Esophagus mucosa (tissue), 1 donor: ENCODE results near the gene RBM24. TPM values are rescaled to one million over a fixed set of nuclear protein-coding genes. Genes with fewer than 3 reads are reported as not detected.
A peak's percentile ranks its signal among the peaks of the same experiment; 100 is the strongest.

Experiments
- ATAC-seq: fragments of 200-7000 bp; cut with Tn5 transposase; one replicate; pipeline ENCODE4 v1.9.1; 2020
- total RNA-seq: library from RNA; stranded (reverse); gene quantifications from one replicate; pipeline ENCODE4 v1.2.4, GENCODE V29; 2023
- donor health status: DM: yes; HTN: yes; CAD: no.

The RBM24 gene
- total RNA-seq: 0.32 TPM

DNA sequence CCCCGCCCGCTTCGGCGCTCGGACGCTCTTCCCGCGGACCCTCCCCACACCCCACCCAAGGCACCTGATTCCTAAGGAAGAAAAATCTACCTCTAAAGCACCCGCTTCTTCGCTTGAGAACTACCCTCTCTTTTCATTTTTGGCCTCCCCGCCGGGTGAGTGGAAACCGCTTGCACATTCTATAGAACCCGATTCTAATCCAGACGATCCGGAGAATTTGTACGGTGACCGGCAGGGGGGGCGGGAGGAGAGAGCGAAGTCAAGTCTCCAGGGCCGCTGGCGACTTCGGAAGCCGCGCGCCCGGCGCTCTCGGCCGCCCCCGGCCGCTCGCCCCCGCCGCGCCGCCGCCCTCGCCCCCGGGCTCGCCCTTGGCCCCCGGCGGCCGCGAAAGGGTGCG, at the start of gene RBM24:
Gene RBM24 (plus strand): TSS at position 262 of the 397 bp plus-strand sequence. CDS start 221 bp downstream, outside the sequence.
- ATAC-seq: peak; percentile 52

DNA sequence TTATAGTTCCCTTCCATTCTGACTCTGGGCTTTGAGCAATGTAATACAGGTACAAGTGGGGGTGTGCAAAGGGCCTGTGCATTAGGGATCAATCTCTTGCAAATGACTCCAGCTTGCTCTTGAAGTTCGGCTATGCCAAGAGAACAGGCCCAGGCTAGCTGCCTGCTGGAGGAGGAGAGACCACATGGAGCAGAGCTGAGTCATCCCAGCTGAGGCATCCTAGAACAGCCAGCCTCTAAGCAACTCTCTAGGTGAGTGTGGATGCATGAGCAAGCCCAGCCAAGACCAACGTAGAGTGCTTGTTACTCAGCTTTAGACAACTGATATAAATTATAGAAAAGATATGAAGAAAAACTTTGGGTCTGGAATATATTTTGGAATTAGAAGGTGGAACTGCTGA, 47.6 kb upstream of the RBM24 start:
- ATAC-seq: peak; percentile 82

DNA sequence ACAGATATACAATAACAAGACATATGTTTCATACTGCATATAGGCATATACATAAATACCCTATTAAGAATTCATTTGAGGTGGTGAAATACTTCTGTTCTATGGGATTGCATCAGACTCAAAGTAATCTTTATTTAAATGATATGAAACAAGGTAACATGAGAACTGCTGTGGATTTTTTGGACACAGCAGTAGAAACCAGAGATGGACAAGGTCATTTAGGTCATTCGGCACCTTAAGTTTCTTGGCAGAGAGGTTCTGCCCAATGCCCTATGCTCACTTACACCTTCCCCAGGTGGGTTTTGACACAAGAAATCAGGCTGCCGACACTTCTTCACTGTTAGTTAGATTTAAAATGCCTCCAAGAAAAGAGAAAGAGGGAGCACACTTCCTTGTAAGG, 43.9 kb upstream of the RBM24 start:
- no peak for ATAC-seq

DNA sequence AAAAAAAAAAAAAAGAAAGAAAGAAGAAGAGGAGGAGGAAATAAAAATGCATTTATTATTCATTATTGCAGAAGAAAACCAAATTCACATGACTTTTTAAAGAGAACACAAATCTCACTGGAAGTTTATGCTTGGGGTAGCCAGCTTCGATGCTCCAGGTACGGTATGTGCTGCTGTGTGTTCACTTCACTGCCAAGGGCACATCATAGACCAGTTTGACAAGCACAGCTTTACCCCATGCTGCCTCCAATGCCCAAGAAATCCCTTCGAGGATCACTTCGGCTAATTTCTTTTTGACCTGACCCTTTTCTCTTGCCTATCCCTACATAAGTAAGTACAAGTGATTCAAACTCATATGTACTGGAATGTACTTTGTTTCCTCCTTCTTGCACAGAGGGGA, 41.9 kb upstream of the RBM24 start:
- no peak for ATAC-seq

DNA sequence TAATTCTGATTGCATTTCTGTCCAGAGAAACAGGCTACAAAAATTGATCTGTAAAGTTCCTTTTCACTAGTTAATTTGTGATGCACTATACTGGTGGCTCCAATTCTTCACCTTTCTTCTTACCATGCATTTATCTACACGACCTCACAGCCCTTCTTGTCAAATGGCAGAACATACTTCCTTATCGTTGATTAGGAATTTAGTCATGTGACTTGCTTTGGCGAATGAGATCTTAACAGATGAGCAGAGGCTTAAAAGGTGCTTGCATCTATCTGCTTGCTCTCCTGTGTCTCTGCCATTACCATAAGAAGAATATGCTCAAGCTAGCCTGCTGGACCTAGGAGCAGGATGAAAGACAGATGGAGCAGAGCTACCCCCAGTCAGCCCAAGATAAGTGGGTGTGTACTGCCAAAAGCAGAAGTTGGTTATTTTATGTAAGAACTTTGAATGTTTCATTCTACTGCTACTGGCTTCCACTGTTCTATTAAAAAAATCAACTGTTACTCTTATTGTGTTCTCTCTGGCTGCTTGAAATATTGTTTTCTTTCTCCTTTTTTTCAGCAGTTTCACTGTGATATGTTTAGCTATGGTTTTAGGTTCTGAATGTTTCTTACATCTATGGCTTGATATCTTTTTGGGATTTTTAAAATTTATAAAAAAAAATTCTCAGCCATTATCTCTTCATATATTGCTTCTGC, 40.2 kb upstream of the RBM24 start:
- no peak for ATAC-seq

DNA sequence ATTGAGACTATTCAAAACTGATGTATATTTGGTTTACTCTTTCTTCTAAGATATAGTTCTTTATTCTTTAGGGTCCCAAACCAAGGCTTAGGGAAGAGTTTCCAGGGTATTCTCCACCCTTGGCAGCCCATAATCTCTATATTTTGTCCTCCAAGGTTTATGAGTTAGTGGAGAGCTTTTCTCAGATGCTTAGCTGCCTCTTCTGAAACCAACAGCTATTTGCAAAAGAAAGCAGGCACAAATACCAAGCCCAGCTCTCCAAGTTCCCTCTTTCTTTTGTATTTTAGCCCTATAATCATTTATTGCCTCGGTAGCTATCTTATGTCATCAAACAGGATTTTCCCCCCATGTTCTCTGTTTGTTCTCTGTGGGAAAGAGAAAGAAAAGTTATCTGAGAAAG, 39.1 kb upstream of the RBM24 start:
- no peak for ATAC-seq

DNA sequence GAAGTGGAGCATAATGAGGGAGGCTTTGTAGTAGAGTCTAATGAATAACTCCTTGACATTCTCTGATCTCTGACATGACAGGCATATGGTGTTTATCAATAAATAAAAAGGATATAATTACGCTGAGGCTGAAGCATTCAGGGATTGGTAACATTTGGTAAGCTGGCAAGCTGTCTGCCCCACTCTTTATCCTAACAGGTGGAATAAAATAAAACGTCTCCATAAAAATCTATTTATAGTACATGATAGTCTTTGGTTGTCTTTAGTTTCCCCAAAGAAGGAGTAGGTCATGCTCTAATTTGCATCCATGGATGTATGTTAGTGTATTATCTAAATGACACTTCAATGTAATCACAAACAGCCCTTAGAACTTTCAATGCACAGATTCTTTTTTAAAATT, 30.9 kb upstream of the RBM24 start:
- no peak for ATAC-seq

DNA sequence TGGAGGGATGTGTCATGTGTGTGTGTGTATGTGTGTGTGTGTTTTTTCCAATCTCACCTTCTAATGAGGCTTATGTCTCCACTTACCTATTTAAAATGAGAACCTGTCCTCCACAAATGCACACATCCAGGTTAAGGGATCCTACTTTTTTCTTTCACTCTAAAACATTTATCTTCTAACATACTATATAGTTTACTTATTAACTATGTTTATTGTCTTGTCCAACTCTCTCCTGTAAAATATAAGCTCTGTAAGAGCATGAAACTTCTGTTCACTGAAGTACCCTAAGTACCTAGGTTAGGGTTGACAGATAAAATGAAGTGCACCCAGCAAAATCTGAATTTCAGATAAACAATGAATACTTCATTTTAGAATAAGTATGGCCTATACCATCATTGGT, 29.2 kb upstream of the RBM24 start:
- no peak for ATAC-seq

DNA sequence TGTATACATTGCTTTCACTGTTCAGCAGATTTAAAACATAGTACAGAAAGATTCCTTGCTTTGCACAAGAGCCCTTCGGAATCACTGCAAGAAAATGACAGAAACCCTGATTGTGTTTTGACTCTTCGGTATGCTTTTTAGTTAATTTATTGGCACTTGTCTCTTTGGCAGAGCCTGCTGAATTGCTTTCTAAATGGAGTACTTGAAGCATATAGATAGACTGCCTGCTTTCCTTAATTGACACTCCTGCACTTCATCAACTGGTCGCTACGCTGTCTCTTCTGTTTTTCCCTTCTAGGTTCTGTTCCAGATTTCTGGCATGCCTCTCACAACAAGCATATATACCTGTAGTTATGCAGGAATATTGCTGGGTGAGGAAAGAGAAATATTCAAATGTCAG, 22.4 kb upstream of the RBM24 start:
- no peak for ATAC-seq

DNA sequence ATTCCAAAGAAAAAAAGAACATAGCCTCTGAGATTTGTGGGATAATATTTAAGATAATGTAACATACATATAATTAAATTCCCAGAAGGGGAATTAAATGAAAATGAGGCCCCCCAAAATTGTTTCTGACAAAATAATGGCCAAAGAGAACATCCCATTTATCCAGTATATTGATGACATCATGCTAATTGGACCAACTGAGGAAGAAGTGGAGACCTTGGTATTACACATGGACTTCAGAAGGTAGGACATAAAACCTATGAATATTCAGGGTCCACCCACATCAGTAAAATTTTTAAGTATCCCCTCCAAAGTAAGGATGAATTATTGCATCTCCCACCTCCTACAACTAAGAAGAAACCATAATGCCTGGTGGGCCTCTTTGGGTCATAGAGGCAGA, 15.6 kb upstream of the RBM24 start:
- ATAC-seq: no peak

DNA sequence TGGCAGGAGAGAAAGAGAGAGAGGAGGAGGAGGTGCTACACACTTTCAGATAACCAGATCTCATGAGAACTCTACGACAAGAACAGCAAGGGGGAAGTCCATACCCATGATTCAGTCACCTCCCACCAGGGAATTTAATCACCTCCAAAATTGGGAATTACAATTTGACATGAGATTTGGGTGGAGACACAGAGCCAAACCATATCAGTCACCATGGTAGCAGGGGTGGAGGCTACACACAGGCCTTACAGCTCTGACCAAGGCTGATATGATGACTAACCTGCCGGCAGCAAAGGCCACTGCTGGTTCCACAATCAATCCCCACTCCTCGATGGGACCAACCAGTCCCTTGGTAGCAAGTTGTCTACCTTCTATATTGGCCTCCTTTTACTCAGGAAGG, 13.6 kb upstream of the RBM24 start:
- no peak for ATAC-seq

DNA sequence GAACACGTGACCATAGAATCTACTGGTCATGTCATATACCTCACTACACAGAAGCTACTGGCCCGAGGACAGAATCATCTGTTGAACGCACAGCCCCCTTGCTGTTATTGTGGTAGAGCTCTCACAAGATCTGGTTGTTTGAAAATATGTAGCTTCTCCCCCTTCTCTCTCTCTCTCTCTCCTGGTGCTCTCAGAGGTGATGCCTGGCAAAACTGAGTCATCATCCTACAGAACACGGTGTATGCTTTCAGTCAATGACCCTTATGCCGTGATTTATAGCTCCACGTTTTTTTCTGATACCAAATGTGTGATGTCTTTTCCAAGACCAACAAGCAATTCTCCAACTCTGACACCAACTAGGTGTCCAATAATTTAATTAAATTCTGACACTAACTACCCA, 13.0 kb upstream of the RBM24 start:
- ATAC-seq: no peak

DNA sequence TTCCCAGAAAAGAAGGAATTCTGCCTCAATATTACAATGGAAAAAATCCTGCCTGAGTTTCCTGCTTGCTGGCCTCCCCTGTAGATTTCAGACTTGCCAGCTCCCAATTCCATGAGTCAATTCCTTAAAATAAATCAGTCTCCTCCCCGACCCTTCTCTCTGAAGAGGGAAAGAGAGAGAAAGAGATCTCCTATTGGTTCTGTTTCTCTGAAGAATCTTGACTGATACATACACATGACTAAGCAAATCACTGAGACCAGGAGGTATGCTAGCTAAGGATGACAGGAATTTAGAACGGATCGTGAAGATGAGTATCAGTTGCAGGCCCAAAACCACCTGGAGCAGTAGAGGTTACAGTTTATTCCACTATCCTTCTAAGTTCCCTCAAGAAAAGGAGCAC, 11.3 kb upstream of the RBM24 start:
- no peak for ATAC-seq

DNA sequence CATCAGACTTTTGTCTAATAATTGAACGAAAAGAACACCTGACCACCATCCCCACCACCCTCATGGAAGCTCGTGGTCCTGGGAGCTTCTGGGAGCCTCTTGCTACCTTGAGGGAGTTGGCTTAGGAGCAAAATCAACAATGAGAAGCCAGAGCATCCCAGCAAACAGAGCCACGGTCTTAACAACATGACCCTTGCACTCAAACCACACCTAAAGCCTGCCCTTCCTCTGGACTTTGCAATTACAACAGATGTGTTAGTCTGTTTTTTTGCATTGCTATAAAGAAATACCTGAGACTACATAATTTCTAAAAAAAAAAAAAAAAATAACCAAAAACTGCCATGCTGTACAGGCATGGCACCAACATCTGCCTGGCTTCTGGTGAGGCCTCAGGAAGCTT, 9.5 kb upstream of the RBM24 start:
- ATAC-seq: no peak

DNA sequence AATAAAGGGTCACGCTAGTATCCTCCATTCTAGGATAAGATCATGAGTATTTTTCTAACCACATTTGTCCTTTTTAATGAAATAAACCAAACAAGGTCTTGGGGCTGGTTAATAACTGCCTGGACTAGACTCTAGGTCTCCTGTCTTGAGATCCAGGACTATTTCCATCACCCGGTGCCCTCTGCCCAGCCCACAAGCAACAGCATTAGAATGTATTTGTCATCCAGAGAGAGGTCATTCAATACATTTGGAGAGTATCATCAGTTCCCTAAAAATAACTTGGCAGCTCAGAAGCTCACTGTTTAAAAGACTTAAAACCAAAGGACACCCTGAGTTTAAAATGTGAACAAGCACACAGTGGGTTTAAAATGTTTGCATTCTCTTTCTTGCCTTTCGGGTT, 4.4 kb upstream of the RBM24 start:
- no peak for ATAC-seq

DNA sequence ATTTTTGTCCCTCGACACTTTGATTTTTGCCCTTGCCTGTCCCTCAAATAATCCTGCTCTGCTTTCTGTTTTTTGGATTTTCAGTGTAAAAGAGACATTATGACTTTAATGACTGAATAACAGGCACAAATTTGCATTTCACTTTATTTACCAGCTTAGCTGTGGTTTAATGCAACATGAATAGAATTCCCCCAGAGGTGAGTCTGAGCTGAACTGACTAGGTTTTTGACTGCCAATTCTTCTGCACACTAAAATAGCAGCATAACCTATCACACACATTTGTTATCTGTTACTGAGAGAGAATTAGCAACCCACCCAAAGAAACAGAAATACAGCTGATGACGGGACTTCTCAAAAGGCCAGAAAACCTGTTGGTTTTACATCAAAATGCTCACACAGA, 3.9 kb upstream of the RBM24 start:
- no peak for ATAC-seq

DNA sequence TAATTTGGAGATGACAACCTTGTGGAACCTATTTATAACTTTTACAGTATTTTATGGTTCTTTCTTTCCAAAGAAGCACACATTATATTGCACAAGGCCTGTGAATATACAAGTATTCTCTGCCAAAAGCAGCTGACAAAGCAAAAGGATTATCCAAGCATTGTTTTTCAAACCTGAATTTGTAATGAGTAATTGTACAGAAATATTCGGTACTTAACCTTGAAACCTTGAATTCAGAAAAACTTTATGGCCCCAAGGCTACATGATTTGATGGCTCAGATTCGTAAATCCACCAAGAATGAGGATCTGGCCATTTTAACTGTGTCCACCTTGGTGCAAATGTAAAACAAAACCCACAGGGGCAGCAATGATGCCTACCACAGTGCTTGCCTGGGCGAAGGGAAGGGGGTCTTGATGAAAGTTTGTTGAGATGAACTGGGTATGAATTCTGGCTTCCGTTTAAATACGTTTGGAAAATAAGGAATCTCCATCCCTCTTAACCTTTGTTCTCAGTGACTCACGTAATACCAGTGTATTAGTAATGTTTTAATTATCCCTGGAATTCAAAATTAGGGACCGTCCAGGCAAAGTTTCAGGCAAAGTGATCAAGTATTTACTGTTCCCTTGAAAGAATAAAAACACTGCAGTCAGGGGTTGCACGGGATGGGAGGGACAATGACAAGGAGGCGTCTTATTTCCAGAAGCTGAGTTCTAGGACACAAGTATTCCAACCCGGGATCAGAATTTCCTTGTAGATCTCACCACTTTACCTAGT, 2.7 kb upstream of the RBM24 start:
- ATAC-seq: no peak

DNA sequence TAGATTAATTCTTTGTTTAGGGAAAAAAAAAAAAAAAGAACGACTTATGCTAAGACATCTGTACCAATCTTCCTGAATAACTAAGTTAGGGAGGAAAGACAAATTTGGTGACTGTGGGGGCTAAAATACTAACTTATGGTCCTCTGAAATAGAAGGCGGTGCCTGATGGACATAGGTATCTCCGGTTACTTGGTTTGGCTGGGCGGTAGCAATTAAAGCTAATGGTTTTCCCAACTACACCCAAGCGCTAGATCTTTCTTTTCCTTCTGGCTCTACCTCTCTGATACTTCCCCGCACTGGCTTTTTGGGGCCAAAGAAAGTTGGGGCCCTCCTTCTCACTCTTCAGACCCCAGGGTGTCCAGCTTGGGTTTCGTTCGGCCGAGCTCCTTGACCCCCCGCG, 1.0 kb upstream of the RBM24 start:
- ATAC-seq: no peak

DNA sequence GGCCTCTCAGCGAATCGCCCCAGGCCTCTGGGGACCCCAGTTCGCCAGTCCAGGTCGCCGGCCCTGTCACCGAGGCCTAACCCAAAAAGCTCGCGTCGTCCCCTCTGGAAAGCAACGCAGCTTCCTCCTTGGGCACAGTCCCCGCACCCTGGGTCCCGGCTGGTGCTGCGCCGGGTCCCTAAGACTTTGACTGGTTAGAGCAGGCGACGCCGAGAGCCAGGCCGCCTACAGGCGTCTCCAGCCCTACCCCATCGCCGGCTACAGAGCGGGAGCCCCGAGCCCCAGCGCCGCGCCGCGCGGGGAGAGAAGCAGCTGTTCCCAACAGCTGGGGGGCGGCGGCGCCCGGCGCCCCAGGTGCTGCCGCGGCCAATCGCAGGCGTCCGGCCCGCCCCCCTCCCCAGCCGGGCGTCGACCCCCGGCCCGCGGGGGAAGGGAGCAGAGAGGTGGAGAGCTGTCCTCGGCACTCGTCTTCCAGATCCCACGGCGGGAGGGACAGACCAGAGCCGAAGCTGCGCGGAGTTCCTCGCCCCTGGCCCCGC, 540 bp upstream of the RBM24 start:
- ATAC-seq: peak; percentile 17

DNA sequence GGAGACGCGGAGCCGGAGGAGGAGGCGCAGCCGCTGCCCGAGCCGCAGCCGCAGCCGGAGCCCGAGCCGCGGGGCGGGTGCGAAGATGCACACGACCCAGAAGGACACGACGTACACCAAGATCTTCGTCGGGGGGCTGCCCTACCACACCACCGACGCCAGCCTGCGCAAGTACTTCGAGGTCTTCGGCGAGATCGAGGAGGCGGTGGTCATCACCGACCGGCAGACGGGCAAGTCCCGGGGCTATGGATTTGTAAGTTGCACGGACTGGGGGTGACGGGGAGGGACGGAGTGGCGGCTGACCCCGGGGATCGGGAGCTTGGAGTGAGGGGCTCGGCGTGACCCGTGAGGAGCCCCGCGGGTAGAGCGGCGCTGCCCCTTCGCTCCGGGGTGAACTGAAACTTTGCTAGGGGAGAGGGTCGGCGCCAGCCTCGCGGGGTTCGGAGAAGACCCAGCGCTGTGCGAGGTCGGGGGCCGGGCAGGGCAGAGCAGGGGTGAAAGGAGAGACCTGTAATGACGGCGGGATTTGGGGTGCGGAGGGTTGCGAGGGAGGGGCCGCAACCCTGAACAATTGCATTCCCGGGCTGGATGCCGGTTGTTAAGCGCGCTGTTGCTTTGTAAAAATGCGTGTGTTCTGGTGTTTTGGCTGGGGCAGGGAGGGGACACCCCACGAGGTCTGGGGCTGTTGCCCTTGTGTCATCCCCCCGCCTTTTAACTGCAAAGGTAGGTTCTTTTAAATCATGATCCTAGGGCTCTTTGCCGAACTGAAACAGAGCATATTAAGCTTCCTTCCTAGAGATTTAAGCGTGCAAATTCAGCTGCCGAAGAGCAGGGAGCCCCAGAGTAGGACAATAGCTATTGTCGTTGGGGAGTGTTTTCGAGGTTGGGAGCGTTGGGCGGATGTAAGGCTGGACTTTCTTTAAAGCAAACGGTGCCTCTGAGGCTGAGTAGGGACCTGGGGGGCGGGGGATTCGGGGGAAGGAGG, 628 bp downstream of the RBM24 start:
- ATAC-seq: peak; percentile 48

DNA sequence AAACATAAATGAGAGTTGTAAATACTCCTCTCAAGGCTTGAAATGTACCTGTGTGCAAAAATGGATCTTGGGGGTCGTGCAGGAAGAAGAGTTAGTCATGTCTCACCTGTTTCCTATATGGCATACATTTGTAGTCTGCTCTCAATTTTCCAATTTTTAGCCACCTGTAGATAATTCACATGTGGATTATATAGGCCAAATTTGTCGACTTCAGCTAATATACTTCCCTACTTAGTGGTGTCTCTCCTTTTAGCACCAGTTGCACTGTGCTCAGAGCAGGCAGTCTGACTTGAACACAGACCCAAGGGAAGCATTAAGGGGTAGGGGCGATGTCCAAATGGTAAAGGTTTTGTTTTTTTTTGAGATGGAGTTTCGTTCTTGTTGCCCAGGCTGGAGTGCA, 1.9 kb downstream of the RBM24 start:
- ATAC-seq: no peak

DNA sequence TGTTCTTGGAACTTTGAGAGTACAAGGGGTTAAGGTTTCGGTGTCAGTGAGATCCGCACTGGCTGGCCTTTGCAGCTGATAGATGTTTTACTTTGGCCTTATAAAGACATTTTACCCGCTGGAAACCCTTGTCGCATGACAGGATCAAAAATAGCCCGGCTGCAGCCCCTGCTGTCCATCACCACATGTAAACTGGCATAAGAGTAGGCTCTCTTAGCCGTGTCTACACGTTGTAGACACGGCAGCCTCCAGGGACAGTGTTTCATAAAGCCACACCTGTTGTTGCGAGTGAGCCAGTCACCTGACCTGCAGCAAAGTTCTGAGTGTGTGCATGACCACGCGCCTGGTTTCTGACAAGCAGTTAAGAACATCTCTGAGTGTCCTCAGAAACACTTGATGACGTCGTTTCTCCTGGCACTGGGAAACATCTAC, 8.5 kb downstream of the RBM24 start:
- no peak for ATAC-seq

DNA sequence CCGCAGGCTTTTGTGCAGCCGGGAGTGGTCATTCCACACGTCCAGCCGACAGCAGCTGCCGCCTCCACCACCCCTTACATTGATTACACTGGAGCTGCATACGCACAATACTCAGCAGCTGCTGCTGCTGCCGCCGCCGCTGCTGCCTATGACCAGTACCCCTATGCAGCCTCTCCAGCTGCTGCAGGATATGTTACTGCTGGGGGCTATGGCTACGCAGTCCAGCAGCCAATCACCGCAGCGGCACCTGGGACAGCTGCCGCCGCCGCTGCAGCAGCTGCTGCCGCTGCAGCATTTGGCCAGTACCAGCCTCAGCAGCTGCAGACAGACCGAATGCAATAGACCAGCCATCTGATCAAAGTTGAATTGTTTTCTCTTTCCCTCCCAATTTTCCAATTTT, 10.6 kb downstream of the RBM24 start:
- ATAC-seq: no peak
